HUES48 (cell line): ENCODE data around the gene FAM185A.
"Not testable (repeated sequence)": the region's sequence is repeated elsewhere in the genome, so short reads cannot be mapped to it uniquely, and the experiment has no call there.

ENCODE experiments used
- H3K27ac ChIP-seq: one replicate; pipeline ENCODE4 v1.7.0; 2013; ENCODE audit warnings: low read depth, low read length, inconsistent platforms
- H3K27me3 ChIP-seq: 2 replicates; pipeline ENCODE4 v1.6.1; 2013; ENCODE audit warnings: mild to moderate bottlenecking, low read length; ENCODE audit not compliant: control insufficient read depth, insufficient read depth
- H3K36me3 ChIP-seq: 2 replicates; pipeline ENCODE4 v1.6.1; 2013; ENCODE audit warnings: low read length; ENCODE audit not compliant: control insufficient read depth, insufficient read depth
- H3K4me1 ChIP-seq: 2 replicates; pipeline ENCODE4 v1.6.1; 2013; ENCODE audit warnings: mild to moderate bottlenecking, low read length; ENCODE audit not compliant: control insufficient read depth, insufficient read depth
- H3K4me3 ChIP-seq: 2 replicates; pipeline ENCODE4 v1.5.1; 2013; ENCODE audit warnings: mild to moderate bottlenecking, low read depth, low read length
- H3K9ac ChIP-seq: 2 replicates; pipeline ENCODE4 v1.6.1; 2013; ENCODE audit warnings: mild to moderate bottlenecking, low read depth, low read length, moderate library complexity
- H3K9me3 ChIP-seq: 2 replicates; pipeline ENCODE4 v1.6.1; 2013; ENCODE audit warnings: low read length; ENCODE audit not compliant: control insufficient read depth, insufficient read depth

FAM185A gene

GRCh38 chr7:102788770-102789169, 40.0 kb downstream of the FAM185A start:
- not testable (repeated sequence) for H3K27me3 ChIP-seq, H3K9me3 ChIP-seq, H3K27ac ChIP-seq, H3K4me1 ChIP-seq, H3K36me3 ChIP-seq, H3K4me3 ChIP-seq, H3K9ac ChIP-seq

- H3K9me3 ChIP-seq, H3K9ac ChIP-seq, H3K27ac ChIP-seq, H3K4me1 ChIP-seq, H3K4me3 ChIP-seq, H3K36me3 ChIP-seq, H3K27me3 ChIP-seq: not testable (repeated sequence)
These were observed 41.7 kb downstream of the FAM185A start for GRCh38 chr7:102790364-102791100.

- H3K36me3 ChIP-seq, H3K4me1 ChIP-seq, H3K27ac ChIP-seq, H3K9ac ChIP-seq, H3K9me3 ChIP-seq, H3K27me3 ChIP-seq, H3K4me3 ChIP-seq: not testable (repeated sequence)
These were observed 42.6 kb downstream of the FAM185A start for GRCh38 chr7:102791367-102791766.

DNA sequence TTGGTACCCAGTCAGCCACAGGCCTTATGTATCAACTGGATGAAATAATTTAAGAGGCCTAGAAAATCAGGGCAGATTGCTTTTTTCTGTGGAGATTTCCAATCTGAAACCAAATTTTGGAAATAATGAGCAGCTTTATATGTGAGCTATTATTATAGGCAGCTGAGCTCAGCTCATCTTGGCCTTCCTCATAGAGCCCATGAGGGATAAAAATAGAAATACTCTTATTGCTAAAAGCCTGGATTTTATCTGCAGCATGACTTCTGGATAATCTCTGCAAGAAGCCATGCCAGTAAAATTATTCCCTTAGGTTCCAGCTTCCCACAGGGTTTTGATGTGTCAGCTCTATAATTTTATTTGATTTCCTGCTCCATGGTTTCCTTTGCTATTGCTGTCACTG, 43.0 kb downstream of the FAM185A start:
- not testable (repeated sequence) for H3K4me3 ChIP-seq, H3K9ac ChIP-seq, H3K27me3 ChIP-seq, H3K36me3 ChIP-seq, H3K27ac ChIP-seq, H3K9me3 ChIP-seq, H3K4me1 ChIP-seq

- H3K9me3 ChIP-seq, H3K27ac ChIP-seq, H3K9ac ChIP-seq, H3K27me3 ChIP-seq, H3K4me3 ChIP-seq, H3K36me3 ChIP-seq, H3K4me1 ChIP-seq: not testable (repeated sequence)
These were observed 45.8 kb downstream of the FAM185A start for GRCh38 chr7:102794567-102794966.

DNA sequence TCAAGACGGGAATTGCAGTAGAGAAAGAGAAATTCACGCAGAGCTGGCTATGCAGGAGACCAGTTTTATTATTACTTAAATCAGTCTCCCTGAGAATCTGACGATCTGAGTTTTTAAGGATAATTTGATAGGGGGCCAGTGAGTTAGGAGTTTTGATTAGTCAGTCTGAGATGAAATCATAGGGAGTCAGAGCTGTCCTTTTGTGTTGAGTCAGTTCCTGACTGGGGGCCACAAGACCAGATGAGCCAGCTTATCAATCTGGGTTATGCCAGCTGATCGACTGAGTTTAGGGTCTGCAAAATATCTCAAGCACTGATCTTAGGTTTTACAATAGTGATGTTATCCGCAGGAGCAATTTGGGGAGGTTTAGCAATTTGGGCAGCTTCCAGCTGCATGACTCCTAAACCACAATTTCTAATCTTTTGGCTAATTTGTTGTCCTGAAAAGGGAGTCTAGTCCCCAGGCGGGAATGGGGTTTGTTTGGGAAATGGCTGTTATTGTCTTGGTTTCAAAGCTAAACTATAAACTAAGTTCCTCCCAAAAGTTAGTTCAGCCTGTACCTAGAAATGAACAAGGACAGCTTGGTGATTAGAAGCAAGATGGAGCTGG, 47.3 kb downstream of the FAM185A start:
- H3K9ac ChIP-seq, H3K27ac ChIP-seq, H3K36me3 ChIP-seq, H3K9me3 ChIP-seq, H3K4me1 ChIP-seq, H3K27me3 ChIP-seq, H3K4me3 ChIP-seq: not testable (repeated sequence)

DNA sequence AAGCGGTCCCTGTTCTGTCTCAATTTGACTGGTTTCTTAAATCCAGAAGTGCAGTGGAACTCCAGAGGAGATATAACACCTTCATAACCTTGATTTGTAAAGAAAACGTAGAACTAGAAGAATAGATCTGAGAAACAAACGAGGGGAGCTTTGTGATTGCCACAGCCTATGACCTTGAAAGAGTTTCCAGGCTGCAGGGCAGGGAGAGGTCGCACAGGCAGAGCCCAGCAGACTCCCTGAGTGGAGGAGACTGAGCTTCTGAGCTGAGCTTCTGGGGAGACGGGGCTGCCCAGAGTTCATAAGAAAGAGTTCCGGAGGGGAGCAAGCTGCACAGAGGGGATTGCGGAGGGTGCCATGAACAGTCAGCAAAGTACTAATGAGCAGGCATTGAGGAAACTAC, 57.8 kb downstream of the FAM185A start:
- Histone ChIP-seq H3K9me3 (no peaks in the 10 kb centered on the region), H3K4me1 (no peaks in the 10 kb centered on the region), H3K4me3 (no peak overlapping the region), H3K27me3 (no peaks in the 10 kb centered on the region), H3K9ac (no peak overlapping the region), H3K27ac (no peak overlapping the region), H3K36me3 (no peaks in the 10 kb centered on the region)

GRCh38 chr7:102810916-102811315, 62.1 kb downstream of the FAM185A start:
- no peak overlapping the region for H3K27ac ChIP-seq

GRCh38 chr7:102811942-102812678, 63.3 kb downstream of the FAM185A start:
- Histone ChIP-seq H3K4me1 (peaks cover 5% of the 10 kb centered on the region; the same call in 1 of the 2 replicates), H3K9ac (no peak overlapping the region), H3K27me3 (no peaks in the 10 kb centered on the region), H3K27ac (no peak overlapping the region), H3K9me3 (no peaks in the 10 kb centered on the region), H3K36me3 (no peaks in the 10 kb centered on the region), H3K4me3 (no peak overlapping the region)

More at GRCh38 chr7:102810916-102811315, 62.1 kb downstream of the FAM185A start:
- H3K9ac ChIP-seq = no peak overlapping the region
- no peaks in the 10 kb centered on the region for H3K36me3 ChIP-seq
- no peak overlapping the region for H3K4me3 ChIP-seq
- no peaks in the 10 kb centered on the region for H3K9me3 ChIP-seq
- H3K27me3 ChIP-seq = no peaks in the 10 kb centered on the region
- H3K4me1 ChIP-seq = peaks cover 5% of the 10 kb centered on the region; the same call in 1 of the 2 replicates

DNA sequence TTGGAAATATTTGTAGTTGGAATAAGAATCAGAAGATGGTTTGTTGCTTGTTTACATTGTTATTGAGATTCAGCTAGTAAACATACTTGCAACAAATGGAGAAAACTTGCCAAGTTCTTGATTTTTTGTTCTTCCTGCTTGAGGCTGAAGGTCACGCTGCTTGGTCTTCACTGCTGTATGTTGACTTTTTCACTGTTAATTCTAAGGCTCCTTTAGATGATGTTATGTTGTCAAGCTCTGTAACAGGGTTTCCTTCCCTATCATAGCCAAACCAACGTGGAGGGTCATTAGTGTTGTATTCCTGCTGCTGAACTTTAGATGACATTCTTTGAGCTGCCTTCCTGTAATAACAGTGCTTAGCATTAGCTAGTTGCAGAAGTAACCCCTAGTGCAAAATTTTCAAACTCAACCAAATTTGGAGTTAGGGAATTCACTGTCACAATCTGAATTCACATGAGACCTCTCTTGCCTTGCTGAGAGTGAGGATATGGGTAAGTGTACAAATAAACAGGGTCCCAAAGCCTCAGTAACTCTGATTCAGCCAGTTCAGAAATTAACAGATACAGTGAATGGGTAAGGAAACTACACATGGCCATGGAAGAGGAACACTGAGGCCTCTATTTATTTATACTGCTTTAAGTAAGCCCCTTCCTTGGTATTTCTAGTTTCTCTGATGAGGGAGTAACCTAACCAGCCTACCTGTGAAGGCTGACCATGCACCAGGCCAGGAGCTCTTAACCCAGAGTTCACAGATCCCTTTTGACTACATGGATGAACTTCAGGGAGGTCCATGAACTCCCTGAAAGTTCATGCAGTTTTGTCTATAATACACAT, 64.6 kb downstream of the FAM185A start:
- H3K36me3 ChIP-seq = no peaks in the 10 kb centered on the region
- no peak overlapping the region for H3K9ac ChIP-seq
- H3K4me1 ChIP-seq = peaks cover 5% of the 10 kb centered on the region; the same call in 1 of the 2 replicates
- no peak overlapping the region for H3K4me3 ChIP-seq
- no peaks in the 10 kb centered on the region for H3K9me3 ChIP-seq
- H3K27me3 ChIP-seq = no peaks in the 10 kb centered on the region
- H3K27ac ChIP-seq = no peak overlapping the region
